Measurements from ENCODE around the gene OR2V2.
A peak's percentile ranks its signal among the peaks of the same experiment; 100 is the strongest.

OR2V2 gene

GRCh38 chr5:181114284-181114843 is 33.0 kb upstream of the OR2V2 start:
- no peak for DNase-seq (ENCODE audit: low read depth in 2 of 2)
- no peak overlapping the region for H3K4me3 ChIP-seq (replicated peaks in 1 of 2; ENCODE audit: low read depth in 2 of 2, low read length in 2 of 2)

GRCh38 chr5:181114844-181115778 is 32.3 kb upstream of the OR2V2 start:
- DNase-seq (ENCODE audit: low read depth in 2 of 2), result peak in 1 of 2 donors; percentile 52
- TF ChIP-seq CTCF (IDR thresholded peaks at IDR 0.05; ENCODE audit: low read depth, low read length), result no peak

More at GRCh38 chr5:181114284-181114843, 33.0 kb upstream of the OR2V2 start:
- TF ChIP-seq CTCF (IDR thresholded peaks at IDR 0.05; ENCODE audit: low read depth, low read length), result no peak

GRCh38 chr5:181118369-181118768 is 29.0 kb upstream of the OR2V2 start:
- no peak for DNase-seq (ENCODE audit: low read depth in 2 of 2)
- no peak overlapping the region for H3K4me3 ChIP-seq (replicated peaks in 1 of 2; ENCODE audit: low read depth in 2 of 2, low read length in 2 of 2)
- no peak for TF ChIP-seq CTCF (IDR thresholded peaks at IDR 0.05; ENCODE audit: low read depth, low read length)

More at GRCh38 chr5:181114844-181115778, 32.3 kb upstream of the OR2V2 start:
- H3K4me3 ChIP-seq (replicated peaks in 1 of 2; ENCODE audit: low read depth in 2 of 2, low read length in 2 of 2), result peak overlapping the region in 1 of 2 donors; percentile 14

GRCh38 chr5:181119105-181119504 is 28.3 kb upstream of the OR2V2 start:
- H3K4me3 ChIP-seq (replicated peaks in 1 of 2; ENCODE audit: low read depth in 2 of 2, low read length in 2 of 2), result no peak overlapping the region
- TF ChIP-seq CTCF (IDR thresholded peaks at IDR 0.05; ENCODE audit: low read depth, low read length), result no peak
- DNase-seq (ENCODE audit: low read depth in 2 of 2), result no peak

GRCh38 chr5:181120306-181120705 is 27.1 kb upstream of the OR2V2 start:
- peak in 1 of 2 donors; percentile 54 for DNase-seq (ENCODE audit: low read depth in 2 of 2)
- TF ChIP-seq CTCF (IDR thresholded peaks at IDR 0.05; ENCODE audit: low read depth, low read length), result no peak
- no peak overlapping the region for H3K4me3 ChIP-seq (replicated peaks in 1 of 2; ENCODE audit: low read depth in 2 of 2, low read length in 2 of 2)

GRCh38 chr5:181120761-181121160 is 26.6 kb upstream of the OR2V2 start:
- no peak for TF ChIP-seq CTCF (IDR thresholded peaks at IDR 0.05; ENCODE audit: low read depth, low read length)

More at GRCh38 chr5:181120761-181121160, 26.6 kb upstream of the OR2V2 start:
- H3K4me3 ChIP-seq (replicated peaks in 1 of 2; ENCODE audit: low read depth in 2 of 2, low read length in 2 of 2), result no peak overlapping the region
- no peak for DNase-seq (ENCODE audit: low read depth in 2 of 2)
